ENCODE data around the gene TMEM119. TPM values are rescaled to one million over a fixed set of nuclear protein-coding genes. Genes with fewer than 3 reads are reported as not detected.

The TMEM119 gene
- polyA plus RNA-seq, 1 of the 3 experiments (the other 2 are of a cell fraction), result 25.7 TPM

- H3K79me2 ChIP-seq (ENCODE audit: insufficient read depth), result no peaks in the 10 kb centered on the region
- CTCF ChIA-PET, result interaction anchor here (0.6 to 19.2 kb wide), 4 partner anchors 12 to 56 kb away, joined by 3 to 503 read pairs (median 5); partner anchors contain the start of genes ISCU and SART3
- H3K9ac ChIP-seq, result no peak overlapping the region
- no peak overlapping the region for H3K4me3 ChIP-seq (ENCODE audit: low read depth in 2 of 2, low read length in 1 of 2)
- H3K27ac ChIP-seq (ENCODE audit: low read depth in 2 of 2, low read length in 1 of 2), result no peak overlapping the region
- H3K36me3 ChIP-seq (replicated peaks in 1 of 2; ENCODE audit: control insufficient read depth in 1 of 2, insufficient read depth in 2 of 2, low read length in 1 of 2), result no peaks in the 10 kb centered on the region
- no peaks in the 10 kb centered on the region for H3K9me3 ChIP-seq
- no peaks in the 10 kb centered on the region for H4K20me1 ChIP-seq (ENCODE audit: insufficient read depth)
- no peaks in the 10 kb centered on the region for H3K27me3 ChIP-seq (ENCODE audit: insufficient read depth)
- H3K4me2 ChIP-seq, result no peak overlapping the region
- H3K9me2 ChIP-seq, result no peaks in the 10 kb centered on the region
- H3K4me1 ChIP-seq (ENCODE audit: control insufficient read depth in 1 of 2, insufficient read depth in 2 of 2, low read depth in 1 of 2, low read length in 1 of 2), result no peaks in the 10 kb centered on the region; a peak in 2 of 4 replicates
- H3F3A ChIP-seq (replicated peaks; ENCODE audit: insufficient read depth), result no peaks in the 10 kb centered on the region
- POLR2A ChIA-PET, result no interaction called here
- peak overlapping the region; percentile 83 for H2AFZ ChIP-seq (ENCODE audit: low read depth)
- TF ChIP-seq MAX (IDR thresholded peaks at IDR 0.05; ENCODE audit: low read depth), result no peak
- TF ChIP-seq MXI1 (IDR thresholded peaks at IDR 0.05; ENCODE audit: low read depth, low read length), result no peak
- TF ChIP-seq CTCF (IDR thresholded peaks at IDR 0.05), result no peak
- no peak for TF ChIP-seq USF2 (IDR thresholded peaks at IDR 0.05; ENCODE audit: borderline replicate concordance, low read depth, low read length)
- TF ChIP-seq RXRA (IDR thresholded peaks at IDR 0.05; ENCODE audit: borderline replicate concordance, low read depth), result no peak
- DNase-seq, result no peak
- 68% methylated on average over 4 of the region's 4 CpGs for WGBS (ENCODE audit: low lambda C conversion rate)
Measured at GRCh38 chr12:108622421-108622820, 24.5 kb upstream of the TMEM119 start.

- Histone ChIP-seq H3K4me3 (ENCODE audit: low read depth in 2 of 2, low read length in 1 of 2) (no peak overlapping the region), H3K9ac (no peak overlapping the region), H3K4me2 (no peak overlapping the region), H2AFZ (ENCODE audit: low read depth) (no peak overlapping the region), H3K9me3 (no peaks in the 10 kb centered on the region), H3K36me3 (replicated peaks in 1 of 2; ENCODE audit: control insufficient read depth in 1 of 2, insufficient read depth in 2 of 2, low read length in 1 of 2) (no peaks in the 10 kb centered on the region), H3K9me2 (no peaks in the 10 kb centered on the region), H3F3A (replicated peaks; ENCODE audit: insufficient read depth) (no peaks in the 10 kb centered on the region), H4K20me1 (ENCODE audit: insufficient read depth) (no peaks in the 10 kb centered on the region), H3K27ac (ENCODE audit: low read depth in 2 of 2, low read length in 1 of 2) (no peak overlapping the region), H3K79me2 (ENCODE audit: insufficient read depth) (no peaks in the 10 kb centered on the region), H3K27me3 (ENCODE audit: insufficient read depth) (no peaks in the 10 kb centered on the region), H3K4me1 (ENCODE audit: control insufficient read depth in 1 of 2, insufficient read depth in 2 of 2, low read depth in 1 of 2, low read length in 1 of 2) (no peaks in the 10 kb centered on the region; a peak in 2 of 4 replicates)
- WGBS (ENCODE audit: low lambda C conversion rate), result 97% methylated on average over 3 of the region's 3 CpGs
- ChIA-PET POLR2A (no interaction called here), CTCF (interaction anchor here (1.2 to 19.2 kb wide), 4 partner anchors 11 to 183 kb away, joined by 3 to 503 read pairs (median 8); partner anchors contain the start of genes ISCU and SART3)
- DNase-seq, result no peak
- TF ChIP-seq IRF3 (IDR thresholded peaks at IDR 0.05; ENCODE audit: low read depth, low read length) (no peak), GATA2 (CRISPR knock-in tag; IDR thresholded peaks at IDR 0.05) (no peak), POLR2AphosphoS5 (IDR thresholded peaks at IDR 0.05; ENCODE audit: low read depth, low read length) (no peak), SIN3A (IDR thresholded peaks at IDR 0.05; ENCODE audit: borderline replicate concordance, low read depth, low read length) (no peak), USF1 (IDR thresholded peaks at IDR 0.05; ENCODE audit: borderline replicate concordance, low read depth) (no peak), NRF1 (IDR thresholded peaks at IDR 0.05; ENCODE audit: low read depth, low read length) (no peak), RAD21 (IDR thresholded peaks at IDR 0.05; ENCODE audit: low read length) (no peak), REST (IDR thresholded peaks at IDR 0.05; ENCODE audit: low read depth, low read length) (no peak), CTCF (IDR thresholded peaks at IDR 0.05) (no peak), SMC3 (IDR thresholded peaks at IDR 0.05; ENCODE audit: low read depth, low read length) (no peak), RCOR1 (IDR thresholded peaks at IDR 0.05; ENCODE audit: low read length) (no peak)
Measured at GRCh38 chr12:108621161-108621560, 23.3 kb upstream of the TMEM119 start.
